Fibroblast of lung (primary cell): ENCODE results near the gene SEMA5A. TPM values are rescaled to one million over a fixed set of nuclear protein-coding genes. Genes with fewer than 3 reads are reported as not detected.

Experiments used
- DNase-seq, 2 donors: peaks; one replicate each; pipeline versions ENCODE4 v3.0.0 to v3.0.0-alpha.2; 2010; ENCODE audit warnings: low read depth in 2 of 2
- H2AFZ ChIP-seq: 2 replicates; pipeline ENCODE4 v1.5.1; 2012; ENCODE audit warnings: low read length, control low read depth, inconsistent platforms
- H3K27ac ChIP-seq: 2 replicates; pipeline ENCODE4 v1.5.1; 2011; ENCODE audit warnings: low read length, control low read depth; ENCODE audit not compliant: insufficient read depth
- H3K27me3 ChIP-seq: 2 replicates; pipeline ENCODE4 v1.5.1; 2011; ENCODE audit warnings: mild to moderate bottlenecking, low read length; ENCODE audit not compliant: control insufficient read depth, insufficient read depth
- H3K36me3 ChIP-seq: 2 replicates; pipeline ENCODE4 v1.5.1; 2011; ENCODE audit warnings: low read length; ENCODE audit not compliant: control insufficient read depth, insufficient read depth
- H3K4me1 ChIP-seq: 2 replicates; pipeline ENCODE4 v1.5.1; 2011; ENCODE audit warnings: low read length; ENCODE audit not compliant: control insufficient read depth, insufficient read depth; ENCODE audit errors: extremely low read depth
- H3K4me2 ChIP-seq: 2 replicates; pipeline ENCODE4 v1.5.1; 2011; ENCODE audit warnings: low read length, control low read depth; ENCODE audit not compliant: insufficient read depth; ENCODE audit errors: extremely low read depth
- H3K4me3 ChIP-seq, 4 experiments: fragments of 200-600 bp in 1 of 4; sonication (generic) in 1 of 4; replicated peaks in 1 of 4; 2 replicates each; pipeline ENCODE4 v1.5.1; 2011 to 2016; ENCODE audit warnings: low read length in 4 of 4, low read depth in 3 of 4, mild to moderate bottlenecking in 3 of 4, control low read depth in 2 of 4, inconsistent platforms in 1 of 4, mixed read lengths in 1 of 4; ENCODE audit not compliant: insufficient read depth in 1 of 4; ENCODE audit errors: control extremely low read depth in 1 of 4
- H3K79me2 ChIP-seq: 2 replicates; pipeline ENCODE4 v1.5.1; 2012; ENCODE audit warnings: mild to moderate bottlenecking, low read length, inconsistent platforms; ENCODE audit not compliant: control insufficient read depth, insufficient read depth
- H3K9ac ChIP-seq: 2 replicates; pipeline ENCODE4 v1.5.1; 2011; ENCODE audit warnings: mild to moderate bottlenecking, low read length, control low read depth; ENCODE audit not compliant: insufficient read depth
- H3K9me3 ChIP-seq: 2 replicates; pipeline ENCODE4 v1.5.1; 2012; ENCODE audit warnings: low read depth, low read length; ENCODE audit not compliant: control insufficient read depth, insufficient read depth
- H4K20me1 ChIP-seq: 2 replicates; pipeline ENCODE4 v1.5.1; 2011; ENCODE audit warnings: low read length; ENCODE audit not compliant: control insufficient read depth, insufficient read depth; ENCODE audit errors: extremely low read depth
- EZH2 ChIP-seq: IDR thresholded peaks from 2 replicates; pipeline ENCODE4 v1.5.1; 2012; ENCODE audit warnings: low read length, control low read depth, mild to moderate bottlenecking; ENCODE audit errors: missing control alignments
- polyA plus RNA-seq, 2 donors: library from polyadenylated mRNA; depleted of rRNA in 1 of 2; stranded (reverse) in 1 of 2; unstranded in 1 of 2; fragments of >200 nt; gene quantifications; 2 replicates each; pipeline ENCODE4 v1.2.1, GENCODE V29; 2011 to 2012; ENCODE audit warnings: missing spikeins in 1 of 2
- total RNA-seq: library from RNA; depleted of rRNA; stranded (reverse); fragments of >200 nt; gene quantifications from 2 replicates; pipeline ENCODE4 v1.2.1, GENCODE V29; 2014
- TF ChIP-seq, protein P1 (sequence below), 2 donors: IDR thresholded peaks in 1 of 2; conservative IDR thresholded peaks in 1 of 2; 1 replicate in 1 of 2; 2 replicates in 1 of 2; pipeline ENCODE4 v1.5.1; 2011 to 2012; ENCODE audit warnings: low read length in 2 of 2, control low read depth in 1 of 2, inconsistent platforms in 1 of 2, low read depth in 1 of 2, mild to moderate bottlenecking in 1 of 2

SEMA5A gene
- total and polyA plus RNA-seq, 2 donors (not counting 1 experiment from before 2014, with no cell fraction given) = 30.6 to 49.0 TPM

- Histone ChIP-seq H2AFZ (no peak overlapping the region), H3K36me3 (no peaks in the 10 kb centered on the region), H3K27ac (no peak overlapping the region), H3K9ac (no peak overlapping the region), H3K4me1 (no peaks in the 10 kb centered on the region), H3K4me3 (no peak overlapping the region), H3K4me2 (no peak overlapping the region), H4K20me1 (no peaks in the 10 kb centered on the region), H3K27me3 (no peaks in the 10 kb centered on the region), H3K79me2 (no peaks in the 10 kb centered on the region), H3K9me3 (no peaks in the 10 kb centered on the region)
- DNase-seq = no peak
- TF ChIP-seq EZH2 = no peak
- TF ChIP-seq, protein P1, sequence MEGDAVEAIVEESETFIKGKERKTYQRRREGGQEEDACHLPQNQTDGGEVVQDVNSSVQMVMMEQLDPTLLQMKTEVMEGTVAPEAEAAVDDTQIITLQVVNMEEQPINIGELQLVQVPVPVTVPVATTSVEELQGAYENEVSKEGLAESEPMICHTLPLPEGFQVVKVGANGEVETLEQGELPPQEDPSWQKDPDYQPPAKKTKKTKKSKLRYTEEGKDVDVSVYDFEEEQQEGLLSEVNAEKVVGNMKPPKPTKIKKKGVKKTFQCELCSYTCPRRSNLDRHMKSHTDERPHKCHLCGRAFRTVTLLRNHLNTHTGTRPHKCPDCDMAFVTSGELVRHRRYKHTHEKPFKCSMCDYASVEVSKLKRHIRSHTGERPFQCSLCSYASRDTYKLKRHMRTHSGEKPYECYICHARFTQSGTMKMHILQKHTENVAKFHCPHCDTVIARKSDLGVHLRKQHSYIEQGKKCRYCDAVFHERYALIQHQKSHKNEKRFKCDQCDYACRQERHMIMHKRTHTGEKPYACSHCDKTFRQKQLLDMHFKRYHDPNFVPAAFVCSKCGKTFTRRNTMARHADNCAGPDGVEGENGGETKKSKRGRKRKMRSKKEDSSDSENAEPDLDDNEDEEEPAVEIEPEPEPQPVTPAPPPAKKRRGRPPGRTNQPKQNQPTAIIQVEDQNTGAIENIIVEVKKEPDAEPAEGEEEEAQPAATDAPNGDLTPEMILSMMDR (conservative IDR thresholded peaks at IDR 0.05 in 1 of 2, IDR thresholded peaks at IDR 0.05 in 1 of 2; ENCODE audit: low read depth in 1 of 2, low read length in 2 of 2) = no peak
These were observed 36.5 kb upstream of the SEMA5A start for GRCh38 chr5:9582406-9582805.

GRCh38 chr5:9573796-9574195 lies 27.9 kb upstream of the SEMA5A start:
- H4K20me1 ChIP-seq = no peaks in the 10 kb centered on the region
- H3K27me3 ChIP-seq = no peaks in the 10 kb centered on the region
- no peaks in the 10 kb centered on the region for H3K79me2 ChIP-seq
- no peak overlapping the region for H3K9ac ChIP-seq
- no peak for TF ChIP-seq EZH2
- TF ChIP-seq, protein P1 (conservative IDR thresholded peaks at IDR 0.05 in 1 of 2, IDR thresholded peaks at IDR 0.05 in 1 of 2; ENCODE audit: low read depth in 1 of 2, low read length in 2 of 2) = no peak
- H3K9me3 ChIP-seq = no peaks in the 10 kb centered on the region
- no peak overlapping the region for H3K4me2 ChIP-seq
- no peak overlapping the region for H2AFZ ChIP-seq
- H3K4me1 ChIP-seq = no peaks in the 10 kb centered on the region
- H3K27ac ChIP-seq = no peak overlapping the region
- no peaks in the 10 kb centered on the region for H3K36me3 ChIP-seq
- H3K4me3 ChIP-seq = no peak overlapping the region
- DNase-seq = no peak

GRCh38 chr5:9572246-9572645 lies 26.4 kb upstream of the SEMA5A start:
- H3K27me3 ChIP-seq = no peaks in the 10 kb centered on the region
- no peak for TF ChIP-seq EZH2
- TF ChIP-seq, protein P1 (conservative IDR thresholded peaks at IDR 0.05 in 1 of 2, IDR thresholded peaks at IDR 0.05 in 1 of 2; ENCODE audit: low read depth in 1 of 2, low read length in 2 of 2) = no peak
- no peak for DNase-seq

More at GRCh38 chr5:9572246-9572645, 26.4 kb upstream of the SEMA5A start:
- Histone ChIP-seq H3K79me2 (no peaks in the 10 kb centered on the region), H3K4me3 (no peak overlapping the region), H3K27ac (no peak overlapping the region), H3K9ac (no peak overlapping the region), H3K9me3 (no peaks in the 10 kb centered on the region), H3K4me1 (no peaks in the 10 kb centered on the region), H4K20me1 (no peaks in the 10 kb centered on the region), H2AFZ (no peak overlapping the region), H3K4me2 (no peak overlapping the region), H3K36me3 (no peaks in the 10 kb centered on the region)
